ENCODE measurements around the gene CCDC85C.
A peak's percentile ranks its signal among the peaks of the same experiment; 100 is the strongest.

The CCDC85C gene

DNA sequence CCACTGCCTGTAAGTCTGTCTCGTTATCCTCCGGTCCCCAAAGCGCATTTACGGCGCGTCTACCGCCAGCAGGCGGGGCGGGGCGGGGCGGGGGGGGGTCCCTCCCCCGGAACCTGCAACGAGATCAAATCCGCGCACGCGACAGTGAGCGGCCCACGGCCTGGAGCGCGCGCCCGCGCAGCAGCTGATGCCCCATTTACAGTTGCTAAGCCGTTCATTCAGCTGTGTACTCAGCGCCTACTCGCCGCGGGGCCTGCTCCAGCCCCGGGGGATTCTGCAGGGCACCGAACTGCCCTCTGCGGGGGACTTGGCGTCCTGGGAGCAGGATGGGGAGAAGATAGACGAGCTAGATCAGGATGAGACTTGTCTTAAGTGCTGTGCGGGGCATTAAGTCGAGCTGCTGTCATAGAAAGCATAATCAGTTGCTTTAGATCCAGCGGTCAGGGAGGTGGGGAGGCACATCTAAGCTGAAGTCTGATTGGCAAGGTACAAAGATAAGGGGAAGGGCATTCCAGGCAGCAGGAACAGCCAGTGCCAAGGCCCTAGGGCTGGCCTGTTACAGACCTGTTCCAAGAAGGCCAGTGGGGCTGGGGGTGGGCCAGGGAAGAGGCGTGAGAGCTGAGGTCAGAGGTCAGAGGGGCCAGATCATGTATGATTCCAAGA is 1.4 kb upstream of the CCDC85C start:
- peak; percentile 60 for DNase-seq (ENCODE audit: low spot score)

DNA sequence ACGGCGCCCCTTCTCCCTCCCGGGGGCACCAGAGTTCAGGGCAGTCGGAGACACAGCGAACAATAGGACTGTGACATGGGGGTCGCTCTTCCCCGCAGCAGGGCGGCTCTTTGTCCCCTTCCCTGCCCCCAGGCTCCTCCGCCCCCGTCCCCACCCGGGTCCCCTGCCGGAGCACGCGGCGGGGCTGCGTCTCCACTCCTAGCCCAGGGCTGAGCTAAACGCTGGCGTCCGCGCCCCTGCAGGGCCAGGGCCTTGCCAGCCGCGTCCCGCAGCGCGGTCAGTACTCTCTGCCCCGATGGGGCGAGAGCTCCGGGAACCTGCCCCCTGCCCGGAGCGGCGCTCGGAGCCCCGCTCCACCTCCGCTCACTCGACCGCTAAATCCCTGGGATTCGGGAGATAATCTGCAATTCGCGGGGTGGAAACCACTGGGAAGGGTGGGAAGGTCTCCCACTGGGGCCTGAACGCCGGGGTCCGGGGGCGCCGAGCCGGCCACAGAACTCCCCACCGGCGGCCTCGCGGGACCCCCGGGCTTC is 825 bp upstream of the CCDC85C start:
- peak; percentile 29 for DNase-seq (ENCODE audit: low spot score)

GRCh38 chr14:99604278-99604765 is 315 bp upstream of the CCDC85C start:
- DNase-seq (ENCODE audit: low spot score), result peak; percentile 93

GRCh38 chr14:99602788-99603415 is 1.1 kb downstream of the CCDC85C start:
- DNase-seq (ENCODE audit: low spot score), result no peak

DNA sequence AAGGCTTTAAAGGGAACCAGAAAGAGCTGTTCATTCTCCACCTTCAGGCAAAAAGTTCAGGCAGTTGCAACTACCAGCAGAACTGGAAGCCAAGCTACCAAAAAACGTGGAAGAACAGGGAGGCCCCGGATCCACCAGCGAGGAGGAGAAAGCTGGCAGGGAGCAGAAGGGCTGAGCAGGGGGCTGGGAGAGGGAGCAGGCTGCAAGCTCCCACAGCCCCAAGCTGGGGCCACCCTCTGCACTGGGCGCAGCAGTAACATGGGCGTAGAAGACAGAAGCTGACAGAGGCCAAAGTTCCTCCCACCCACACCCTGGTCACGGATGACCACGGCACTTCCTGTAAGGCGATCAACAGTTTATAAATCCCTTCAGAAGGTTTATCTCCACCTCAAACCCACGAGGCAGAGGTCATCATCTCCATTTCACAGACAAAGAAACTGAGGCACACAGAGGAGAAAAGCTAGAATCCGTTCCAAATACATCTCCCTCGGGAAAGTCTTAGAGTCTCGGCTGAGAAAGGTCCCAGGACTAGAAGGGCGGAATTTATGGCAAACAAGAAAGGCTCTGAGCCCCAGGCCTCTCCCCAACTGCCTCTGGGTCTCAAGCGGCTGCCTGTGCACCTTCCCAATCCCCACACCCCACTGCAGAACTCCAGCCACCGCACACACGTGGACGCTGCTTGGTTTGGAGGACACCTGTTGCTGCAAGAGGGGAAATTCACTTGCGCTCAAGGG is 1.8 kb downstream of the CCDC85C start:
- DNase-seq (ENCODE audit: low spot score), result peak; percentile 20

DNA sequence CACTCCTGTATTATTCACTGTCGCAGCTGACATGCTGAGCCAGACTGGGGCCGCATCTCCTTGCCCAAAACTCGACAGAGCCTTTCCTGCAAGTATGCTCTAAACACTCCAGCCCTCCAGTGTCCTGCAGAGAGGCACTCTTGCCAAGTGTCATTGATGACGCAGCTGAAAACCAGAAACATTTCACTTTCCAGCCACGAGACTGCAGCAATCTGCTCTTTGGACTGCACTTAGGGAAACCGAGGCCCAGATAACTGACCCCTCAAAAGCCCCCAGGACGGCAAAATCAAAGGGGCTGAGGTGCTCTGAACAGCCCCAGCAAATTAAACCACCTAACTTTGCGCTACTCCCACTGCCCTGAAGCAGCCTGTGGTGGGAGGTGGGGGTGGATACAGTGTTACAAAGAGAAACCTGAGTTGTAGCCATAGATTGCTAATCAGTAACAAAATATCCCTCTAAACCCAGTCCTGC is 2.6 kb downstream of the CCDC85C start:
- DNase-seq (ENCODE audit: low spot score), result no peak

DNA sequence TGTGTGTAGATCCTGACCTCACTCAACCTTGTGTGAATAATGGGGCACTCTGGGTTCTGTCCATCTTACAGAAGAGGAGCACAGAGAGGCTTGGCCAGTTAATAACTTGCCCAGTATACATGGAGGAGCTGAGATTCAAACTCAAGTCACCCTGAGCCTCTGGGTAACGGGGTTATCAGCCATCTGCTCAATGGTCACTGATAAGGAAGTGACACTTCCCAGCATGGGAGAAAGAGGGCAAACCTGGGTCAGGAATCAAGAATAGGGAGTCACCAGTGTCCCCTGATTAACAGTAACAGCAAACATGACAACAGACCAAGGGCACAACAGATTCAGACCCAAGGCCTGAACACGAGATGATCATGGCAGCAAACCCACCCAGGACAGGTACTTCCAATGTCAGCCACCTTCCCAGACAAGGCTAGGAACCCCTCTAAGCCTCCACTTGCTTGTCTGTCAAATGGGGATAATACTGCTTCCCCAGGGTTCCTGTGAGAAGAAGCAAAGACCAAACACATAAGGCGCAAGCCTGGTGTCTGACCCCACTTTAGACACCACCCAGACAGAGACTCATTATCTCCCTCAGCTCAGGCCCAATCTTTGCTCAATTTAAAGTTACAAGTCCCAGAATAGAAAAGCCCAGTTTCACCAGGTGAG is 3.6 kb downstream of the CCDC85C start:
- DNase-seq (ENCODE audit: low spot score), result no peak

DNA sequence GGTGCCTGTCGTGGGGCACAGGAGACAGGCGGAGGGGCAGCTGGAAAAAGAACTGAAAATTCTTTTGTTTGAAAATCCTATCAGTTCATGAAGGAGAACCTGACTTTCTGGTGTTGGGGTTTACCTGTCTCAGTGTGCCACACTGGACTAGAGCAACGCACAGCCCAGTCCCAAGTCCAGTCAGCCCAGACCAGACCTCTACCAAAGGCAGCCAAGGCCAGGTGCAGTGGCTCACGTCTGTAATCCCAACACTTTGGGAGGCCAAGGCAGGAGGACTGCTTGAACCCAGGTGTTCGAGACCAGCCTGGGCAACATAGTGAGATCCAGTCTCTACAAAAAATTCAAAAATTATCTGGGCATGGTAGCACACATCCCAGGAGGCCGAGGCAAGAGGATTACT is 4.6 kb downstream of the CCDC85C start:
- no peak for DNase-seq (ENCODE audit: low spot score)

DNA sequence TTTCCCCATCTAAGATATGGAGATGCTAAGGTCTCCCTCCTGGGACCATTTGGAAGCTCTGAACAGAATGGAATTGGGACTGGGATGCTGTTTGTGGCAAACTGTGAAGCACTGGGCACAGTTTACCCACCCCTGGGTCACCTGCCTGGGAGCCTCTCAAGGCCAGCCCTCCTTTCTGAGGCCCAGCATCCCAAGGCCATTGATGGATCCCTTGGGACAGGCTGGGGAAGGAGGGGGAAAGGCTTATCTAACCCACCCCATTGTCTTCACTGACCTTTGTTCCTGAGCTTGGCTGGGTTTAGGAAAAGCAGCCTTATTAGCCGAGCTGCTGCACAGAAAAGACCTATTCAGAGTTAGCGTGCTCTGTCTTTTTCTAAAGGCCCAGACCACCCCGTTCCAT is 5.2 kb downstream of the CCDC85C start:
- no peak for DNase-seq (ENCODE audit: low spot score)

DNA sequence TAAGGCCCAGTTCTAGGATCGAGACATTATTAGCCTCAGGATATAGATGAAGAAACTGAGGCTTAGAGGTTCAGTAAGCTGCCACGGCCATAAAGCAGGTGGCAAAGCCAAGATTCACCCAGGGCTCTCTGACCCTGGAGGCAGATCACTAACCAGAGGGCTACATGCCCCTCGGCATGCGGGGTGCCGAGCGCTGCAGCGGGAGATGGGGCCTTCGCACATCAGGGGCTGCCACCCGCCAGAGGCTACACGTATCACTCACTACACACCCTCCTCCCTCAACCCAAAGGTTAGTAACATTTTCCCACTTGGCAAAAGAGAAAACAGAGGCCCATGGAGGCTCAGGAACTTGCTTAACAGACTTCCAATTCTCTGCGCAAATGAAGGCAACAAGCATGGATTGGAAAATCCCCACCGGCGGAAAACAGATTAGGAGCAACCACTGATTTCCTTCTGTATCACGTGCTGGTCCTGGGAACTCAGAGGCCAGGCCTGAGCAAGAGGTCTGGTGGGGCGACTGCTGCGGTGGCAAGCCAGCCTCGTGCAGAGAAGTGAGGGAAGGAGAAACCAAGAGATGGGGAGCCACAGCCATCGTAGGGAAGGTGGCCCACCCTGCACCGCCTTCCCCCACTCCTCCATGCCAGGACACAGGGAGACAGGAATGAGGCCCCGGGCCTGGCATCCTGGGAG is 6.0 kb downstream of the CCDC85C start:
- no peak for DNase-seq (ENCODE audit: low spot score)

- DNase-seq (ENCODE audit: low spot score), result no peak
These were observed 7.2 kb downstream of the CCDC85C start for GRCh38 chr14:99596772-99597171.

DNA sequence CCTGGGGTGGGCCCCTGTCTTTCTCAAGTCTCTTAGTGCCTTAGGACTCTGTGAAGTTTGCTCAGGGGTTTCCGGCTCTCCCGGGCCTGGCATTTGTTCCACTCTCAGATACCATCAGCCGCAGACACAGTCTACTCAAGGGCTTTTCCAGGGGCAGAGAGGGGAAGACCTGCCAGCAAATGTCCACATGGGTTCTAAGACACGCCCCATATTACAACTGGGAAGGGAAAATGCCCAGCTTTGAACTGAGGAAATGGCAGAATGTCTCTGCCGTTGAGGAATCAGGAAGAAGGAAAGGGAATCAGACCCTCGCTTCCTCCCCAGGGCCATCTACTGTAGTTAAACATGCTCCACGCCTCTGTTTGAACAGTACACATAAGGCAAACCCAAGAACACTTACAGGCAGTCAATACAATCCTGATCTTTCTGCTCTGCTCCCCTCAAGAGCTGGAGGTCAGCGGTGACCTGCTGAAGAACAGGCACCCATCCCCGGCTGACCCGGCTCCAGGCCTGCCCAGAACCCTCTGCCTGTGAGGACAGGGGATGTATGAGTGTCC is 7.9 kb downstream of the CCDC85C start:
- DNase-seq (ENCODE audit: low spot score), result peak; percentile 40

DNA sequence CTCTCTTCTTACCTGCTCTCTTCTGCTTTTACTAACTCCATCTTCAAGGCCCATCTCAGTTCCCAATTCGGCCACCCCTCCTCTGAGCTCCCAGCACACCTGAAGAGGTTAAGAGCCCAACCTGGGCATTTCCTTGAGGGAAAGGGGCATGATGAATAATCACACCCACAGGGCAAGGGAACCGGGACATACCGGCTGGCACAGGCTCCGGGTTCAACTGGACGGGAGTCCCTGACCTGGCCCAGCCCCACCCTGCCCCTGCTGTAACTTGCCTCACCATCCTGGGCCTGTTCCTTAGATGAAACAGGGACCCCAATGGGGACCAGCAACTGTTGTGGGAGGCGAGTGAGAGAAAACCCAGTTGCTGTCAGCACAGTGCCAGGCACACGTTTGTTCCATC is 8.5 kb downstream of the CCDC85C start:
- no peak for DNase-seq (ENCODE audit: low spot score)

GRCh38 chr14:99595034-99595433 is 9.0 kb downstream of the CCDC85C start:
- DNase-seq (ENCODE audit: low spot score), result no peak

DNA sequence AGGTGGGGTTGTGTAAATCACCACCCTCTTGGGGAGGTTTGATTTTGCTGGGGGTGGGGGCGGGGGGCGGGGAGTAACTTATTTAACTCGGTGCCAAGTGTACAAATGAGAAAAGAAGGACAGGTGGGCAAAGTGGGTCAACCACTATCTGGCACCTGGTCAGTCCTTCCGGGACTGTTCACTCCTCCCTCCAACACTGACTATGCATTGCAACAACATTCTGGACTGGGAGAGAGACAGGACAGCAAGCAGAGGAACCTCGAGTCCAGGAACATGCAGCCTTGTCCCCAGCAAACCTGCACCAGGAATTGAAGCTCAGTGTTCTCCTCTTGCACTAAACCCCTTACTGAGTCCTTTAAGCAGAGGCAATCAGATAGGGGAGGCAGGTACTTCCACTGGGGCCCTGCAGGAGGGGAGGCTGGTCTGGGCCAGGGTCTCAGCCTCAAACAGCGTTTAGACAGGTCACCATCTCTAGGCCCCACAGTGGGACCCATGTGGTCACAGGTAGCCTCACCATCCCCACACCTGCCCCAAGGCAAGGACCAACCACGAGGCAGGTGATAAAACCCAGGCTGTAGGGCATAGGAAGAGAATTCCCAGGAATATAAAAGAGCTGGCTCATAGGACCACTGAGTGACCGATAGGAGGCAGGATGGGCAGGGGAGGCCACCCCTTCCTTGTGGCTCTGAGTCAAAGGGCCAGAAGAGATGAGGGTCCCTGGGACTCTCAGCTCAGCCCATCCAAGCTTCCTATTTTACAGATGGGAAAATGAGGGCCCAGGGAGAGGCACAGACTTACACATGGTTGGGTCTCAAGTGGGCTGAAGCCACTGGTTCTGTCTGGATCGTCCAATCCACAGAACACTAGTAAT is 9.8 kb downstream of the CCDC85C start:
- no peak for DNase-seq (ENCODE audit: low spot score)

- DNase-seq (ENCODE audit: low spot score), result no peak
These were observed 10.9 kb downstream of the CCDC85C start for GRCh38 chr14:99592933-99593753.

DNA sequence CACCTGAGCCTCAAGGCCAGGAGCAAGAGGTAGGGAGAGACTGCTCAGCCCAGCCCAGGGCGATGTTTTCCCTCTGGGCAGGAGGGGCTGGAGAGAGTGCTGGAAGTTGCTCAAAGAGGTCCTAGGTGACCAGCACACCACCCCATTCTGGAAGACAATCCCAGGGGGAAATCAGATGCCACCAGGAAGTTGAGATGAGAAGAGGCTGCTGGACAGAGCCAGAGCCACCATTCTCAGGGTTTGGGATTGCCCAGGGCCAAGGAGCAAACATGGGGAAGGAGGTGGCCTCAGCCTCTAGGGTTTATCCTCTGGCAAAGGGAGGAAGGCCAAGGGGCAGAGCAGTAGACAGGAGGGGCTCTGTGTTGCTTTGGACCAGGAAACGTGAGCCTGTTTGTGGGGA is 11.6 kb downstream of the CCDC85C start:
- no peak for DNase-seq (ENCODE audit: low spot score)

- no peak for DNase-seq (ENCODE audit: low spot score)
These were observed 13.1 kb downstream of the CCDC85C start for GRCh38 chr14:99590746-99591555.
